Heart left ventricle (tissue), 13 donors: Measurements from ENCODE around the gene DENND1B.

ENCODE experiments used
- POLR2A ChIP-seq, 2 donors: fragments of 450-650 bp; IDR thresholded peaks; one replicate each; pipeline ENCODE4 v1.6.1; 2017; ENCODE audit warnings: antibody characterized with exemption in 2 of 2, mild to moderate bottlenecking in 2 of 2, moderate library complexity in 2 of 2
- TF ChIP-seq, protein P1 (sequence below), 12 donors: fragments of 200-600 bp; sonication (generic) in 4 of 12; IDR thresholded peaks; one replicate each; pipeline versions ENCODE4 v1.5.0 to v1.8.0; 2018 to 2022; ENCODE audit warnings: antibody characterized with exemption in 12 of 12, mild to moderate bottlenecking in 5 of 12
- donor health status: ischemic (EF 13 %, LVEDD 7.1; RV severe dilation, severe dysfunction).
- donor health status: DM: no; HTN: yes; CAD: no.
- donor health status: DM: no; HTN: no; CAD: no.
- donor health status: ischemic (EF 25% LVEDD 6.9; RV normal size, moderate dysfunction).
- donor health status: ischemic (EF 25% LVEDD 5.7; RV mildly dilated, moderate dysfunction).
- donor health status: ischemic (EF 35%, LVEDD 5.7; RV mildly dilated, moderate dysfunction).
- donor health status: nonischemic (EF 11% LVEDD 7.7; RV severe dilation, severe dysfunction).
- donor health status: DM: yes; HTN: yes; CAD: no.
- donor health status: PGD.
- donor health status: ischemic (EF 29% LVEDD 5.4; RV normal size, mild dysfunction).
- donor health status: nonischemic (EF 23%, LVEDD 6.1; RV moderate dilation, normal function).

DNA sequence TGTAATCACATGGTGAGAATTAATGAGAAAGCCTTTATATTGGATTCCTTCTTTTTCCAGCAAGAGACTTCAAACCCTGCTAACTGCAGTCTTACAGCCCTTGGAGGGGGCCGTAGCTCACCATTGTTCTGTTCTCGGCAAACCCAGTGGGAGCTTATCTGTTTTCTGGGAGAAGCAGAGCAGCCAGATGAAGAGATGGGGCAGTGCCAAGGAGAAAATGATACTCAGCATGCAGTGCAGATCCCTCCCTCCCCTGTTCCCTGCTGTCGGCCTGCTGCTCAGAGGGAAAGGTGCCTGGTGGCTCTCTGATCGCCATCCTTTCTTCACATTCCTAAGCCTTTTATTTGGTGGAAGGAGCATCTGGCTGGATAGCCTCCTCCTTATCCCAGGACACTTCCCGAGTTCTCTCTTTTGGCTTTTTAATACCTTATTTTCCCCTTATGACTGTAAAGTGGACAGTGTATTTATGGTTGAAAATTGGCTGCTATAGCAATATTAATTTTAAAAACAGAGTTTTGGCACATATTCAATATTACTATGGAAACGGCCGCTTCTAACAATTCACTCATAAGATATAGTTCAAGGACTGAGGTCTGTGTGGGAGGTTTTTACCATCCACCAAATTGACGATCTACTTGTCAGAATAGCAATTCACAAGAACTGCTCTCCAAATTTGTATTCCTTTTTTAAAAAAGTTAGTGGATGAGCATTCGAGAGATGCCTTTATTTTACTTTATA, 303.9 kb downstream of the DENND1B start:
- TF ChIP-seq, protein P1, sequence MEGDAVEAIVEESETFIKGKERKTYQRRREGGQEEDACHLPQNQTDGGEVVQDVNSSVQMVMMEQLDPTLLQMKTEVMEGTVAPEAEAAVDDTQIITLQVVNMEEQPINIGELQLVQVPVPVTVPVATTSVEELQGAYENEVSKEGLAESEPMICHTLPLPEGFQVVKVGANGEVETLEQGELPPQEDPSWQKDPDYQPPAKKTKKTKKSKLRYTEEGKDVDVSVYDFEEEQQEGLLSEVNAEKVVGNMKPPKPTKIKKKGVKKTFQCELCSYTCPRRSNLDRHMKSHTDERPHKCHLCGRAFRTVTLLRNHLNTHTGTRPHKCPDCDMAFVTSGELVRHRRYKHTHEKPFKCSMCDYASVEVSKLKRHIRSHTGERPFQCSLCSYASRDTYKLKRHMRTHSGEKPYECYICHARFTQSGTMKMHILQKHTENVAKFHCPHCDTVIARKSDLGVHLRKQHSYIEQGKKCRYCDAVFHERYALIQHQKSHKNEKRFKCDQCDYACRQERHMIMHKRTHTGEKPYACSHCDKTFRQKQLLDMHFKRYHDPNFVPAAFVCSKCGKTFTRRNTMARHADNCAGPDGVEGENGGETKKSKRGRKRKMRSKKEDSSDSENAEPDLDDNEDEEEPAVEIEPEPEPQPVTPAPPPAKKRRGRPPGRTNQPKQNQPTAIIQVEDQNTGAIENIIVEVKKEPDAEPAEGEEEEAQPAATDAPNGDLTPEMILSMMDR (IDR thresholded peaks at IDR 0.05) = no peak
- no peak for TF ChIP-seq POLR2A (IDR thresholded peaks at IDR 0.05)
